IPS-18c (cell line): ENCODE results near the gene CCDC6.
"Not testable (repeated sequence)": the region's sequence is repeated elsewhere in the genome, so short reads cannot be mapped to it uniquely, and the experiment has no call there.

Experiments used
- H3K4me3 ChIP-seq: 2 replicates; pipeline ENCODE4 v1.7.0; 2013; ENCODE audit warnings: low read depth, mild to moderate bottlenecking, low read length, moderate library complexity; ENCODE audit not compliant: insufficient read depth
- H3K9me3 ChIP-seq: one replicate; pipeline ENCODE4 v1.6.1; 2013; ENCODE audit warnings: mild to moderate bottlenecking, low read length, moderate library complexity; ENCODE audit not compliant: control insufficient read depth, insufficient read depth

The CCDC6 gene

DNA sequence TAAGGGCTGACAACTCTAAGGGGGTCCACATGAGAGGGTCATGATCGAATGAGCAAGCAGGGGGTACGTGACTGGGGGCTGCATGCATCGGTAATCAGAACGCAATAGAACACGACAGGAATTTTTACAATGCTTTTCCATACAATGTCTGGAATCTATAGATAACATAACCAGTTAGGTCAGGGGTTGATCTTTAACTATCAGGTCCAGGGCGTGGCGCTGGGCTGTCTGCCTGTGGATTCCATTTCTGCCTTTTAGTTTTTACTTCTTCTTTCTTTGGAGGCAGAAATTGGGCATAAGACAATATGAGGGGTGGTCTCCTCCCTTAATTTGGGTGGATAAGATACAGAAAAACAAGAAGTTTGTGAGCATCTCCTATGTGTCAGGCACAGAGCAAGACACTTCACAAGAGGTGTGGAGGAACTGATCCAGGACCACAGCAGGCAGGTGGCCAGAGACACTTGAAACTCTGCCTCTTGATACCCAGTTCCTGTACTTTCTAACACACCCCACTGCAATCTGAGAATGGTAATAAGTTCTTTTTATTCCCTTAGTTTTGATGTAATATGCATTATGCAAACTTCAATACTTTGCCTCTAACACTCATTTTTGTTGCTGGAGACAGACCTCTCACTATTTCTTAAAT, 135.1 kb downstream of the CCDC6 start:
- no peaks in the 10 kb centered on the region for H3K9me3 ChIP-seq

DNA sequence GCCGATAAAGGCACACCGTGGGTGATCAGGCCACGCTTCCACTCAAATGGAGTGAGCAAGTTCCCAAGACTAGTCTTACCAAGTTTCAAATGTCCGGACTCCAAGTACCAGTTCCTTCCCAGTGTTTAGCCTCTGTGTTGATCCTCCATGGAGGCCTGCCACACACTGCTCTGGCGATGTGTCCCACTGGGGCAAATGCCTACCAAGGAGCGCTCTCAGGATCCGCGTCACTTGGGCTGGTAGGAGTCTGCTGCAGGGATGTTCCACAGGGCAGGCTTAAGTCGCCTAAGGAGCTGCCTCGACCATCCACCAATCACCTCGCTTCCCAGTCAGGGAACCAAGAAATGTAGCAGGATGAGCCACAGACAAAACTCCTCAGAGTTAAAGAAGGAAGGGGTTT, 135.7 kb downstream of the CCDC6 start:
- Histone ChIP-seq H3K4me3 (no peak overlapping the region), H3K9me3 (no peaks in the 10 kb centered on the region)

More for the DNA sequence above, 135.1 kb downstream of the CCDC6 start:
- H3K4me3 ChIP-seq: no peak overlapping the region

DNA sequence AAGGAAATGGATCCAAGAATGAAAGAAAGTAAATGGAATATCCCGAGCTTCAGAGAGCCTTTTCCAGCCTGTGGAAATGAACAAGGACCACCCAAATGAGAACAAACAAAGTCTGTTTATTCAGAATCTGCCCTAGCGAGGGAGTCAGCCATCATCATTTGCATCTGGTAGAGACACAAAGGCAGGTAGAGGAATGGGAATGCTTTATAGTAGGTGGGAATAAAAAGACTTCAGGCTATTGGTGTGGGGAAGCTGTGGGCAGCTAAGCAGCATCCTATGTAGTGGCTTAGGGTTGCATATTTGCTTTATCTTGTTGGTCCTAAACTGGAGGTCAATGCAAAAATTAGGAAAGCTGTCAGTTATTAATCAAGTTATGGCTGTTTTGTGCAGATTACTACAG, 143.9 kb downstream of the CCDC6 start:
- Histone ChIP-seq H3K4me3 (no peak overlapping the region), H3K9me3 (no peaks in the 10 kb centered on the region)

DNA sequence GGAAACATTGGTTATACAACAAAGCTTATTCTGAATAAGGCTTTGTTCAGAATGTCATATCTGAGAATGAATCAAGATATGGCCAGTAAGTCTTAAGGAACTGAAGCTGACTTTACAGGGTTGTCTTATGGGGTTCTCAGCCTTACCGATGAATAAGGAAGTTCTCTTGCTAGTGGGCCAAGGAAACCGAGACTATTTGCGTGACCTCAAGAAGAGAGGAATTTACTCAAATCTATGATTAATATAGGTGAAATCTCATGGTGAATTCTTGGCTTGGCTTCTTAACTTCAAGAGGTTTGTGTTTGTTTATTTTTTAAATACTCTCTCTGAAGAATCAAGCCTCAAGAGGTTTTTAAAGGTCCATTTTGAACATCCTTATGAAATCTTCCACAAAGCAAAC, 148.4 kb downstream of the CCDC6 start:
- H3K9me3 ChIP-seq: no peaks in the 10 kb centered on the region
- H3K4me3 ChIP-seq: no peak overlapping the region

DNA sequence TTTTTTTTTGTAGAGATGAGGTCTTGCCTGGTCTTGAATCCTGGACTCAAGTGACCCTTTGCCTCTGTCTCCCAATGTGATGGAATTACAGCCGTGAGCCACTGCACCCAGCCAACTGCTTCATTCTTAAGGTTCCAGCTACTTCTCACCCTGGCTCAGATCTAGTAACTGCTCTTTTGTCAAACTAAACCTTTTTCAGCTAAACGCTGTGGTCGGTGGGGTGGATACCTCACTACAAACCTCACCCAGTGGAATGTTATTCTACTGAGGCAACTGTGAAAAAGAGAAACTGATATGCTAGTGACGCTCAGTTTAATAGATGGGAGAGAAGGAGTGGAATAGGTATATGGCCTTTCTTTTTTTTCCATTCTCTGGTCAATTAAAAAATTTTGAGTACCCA, 151.4 kb downstream of the CCDC6 start:
- Histone ChIP-seq H3K4me3 (no peak overlapping the region), H3K9me3 (no peaks in the 10 kb centered on the region)

DNA sequence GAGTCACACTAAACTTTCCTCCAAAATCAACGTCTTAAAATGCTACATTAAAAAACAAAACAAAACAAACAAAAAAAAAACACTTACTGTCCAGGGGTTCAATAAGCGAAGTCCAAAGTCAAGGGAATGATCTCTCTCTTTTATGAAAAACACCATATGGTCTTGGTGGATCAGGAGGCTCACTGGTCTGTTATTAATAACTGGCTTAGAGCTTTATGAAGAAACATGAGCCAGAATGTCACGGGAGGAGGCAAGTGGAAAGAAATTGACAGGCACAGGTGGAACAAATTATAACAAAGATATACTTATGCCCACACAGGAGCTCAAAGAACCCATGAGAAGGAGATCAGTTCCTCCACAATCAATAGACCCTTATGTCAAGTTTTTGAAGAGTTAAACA, 153.1 kb downstream of the CCDC6 start, which contains the start of gene MRLN:
Gene MRLN (minus strand): TSS at position 189 of the 400 bp plus-strand sequence.
- no peaks in the 10 kb centered on the region for H3K9me3 ChIP-seq
- no peak within 1 kb of the TSS for H3K4me3 ChIP-seq

DNA sequence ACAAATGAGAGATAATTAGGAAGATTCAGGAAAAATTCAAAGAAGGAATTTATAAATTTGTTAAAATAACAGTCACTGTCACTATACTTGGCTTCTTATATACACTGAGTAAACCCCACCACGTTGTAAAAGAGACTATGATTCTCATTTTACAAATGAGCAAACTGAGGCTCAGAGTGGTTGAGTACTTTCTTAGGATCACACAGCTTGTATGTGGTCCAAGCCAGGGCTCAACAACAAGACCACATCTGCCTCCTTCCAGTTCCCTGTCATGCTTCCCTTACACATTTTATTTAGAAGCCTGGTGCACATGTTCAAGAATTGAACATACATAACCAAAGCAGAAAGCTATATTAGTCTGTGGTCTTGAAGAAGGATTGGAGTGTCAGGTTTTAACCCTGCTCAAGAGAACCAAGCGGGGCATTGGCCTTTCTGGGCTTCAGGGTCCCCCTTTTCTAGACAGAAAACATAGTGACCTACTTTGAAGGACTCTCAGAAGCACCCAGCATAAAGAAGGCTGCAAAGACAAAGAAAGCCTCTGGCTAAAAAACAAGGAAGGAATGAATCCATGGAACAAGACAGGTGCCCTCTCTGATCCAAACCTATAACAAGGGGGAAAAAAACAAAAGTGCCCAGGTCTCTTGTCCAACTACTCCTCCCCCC, 153.9 kb downstream of the CCDC6 start:
- Histone ChIP-seq H3K4me3 (no peak overlapping the region), H3K9me3 (no peaks in the 10 kb centered on the region)

DNA sequence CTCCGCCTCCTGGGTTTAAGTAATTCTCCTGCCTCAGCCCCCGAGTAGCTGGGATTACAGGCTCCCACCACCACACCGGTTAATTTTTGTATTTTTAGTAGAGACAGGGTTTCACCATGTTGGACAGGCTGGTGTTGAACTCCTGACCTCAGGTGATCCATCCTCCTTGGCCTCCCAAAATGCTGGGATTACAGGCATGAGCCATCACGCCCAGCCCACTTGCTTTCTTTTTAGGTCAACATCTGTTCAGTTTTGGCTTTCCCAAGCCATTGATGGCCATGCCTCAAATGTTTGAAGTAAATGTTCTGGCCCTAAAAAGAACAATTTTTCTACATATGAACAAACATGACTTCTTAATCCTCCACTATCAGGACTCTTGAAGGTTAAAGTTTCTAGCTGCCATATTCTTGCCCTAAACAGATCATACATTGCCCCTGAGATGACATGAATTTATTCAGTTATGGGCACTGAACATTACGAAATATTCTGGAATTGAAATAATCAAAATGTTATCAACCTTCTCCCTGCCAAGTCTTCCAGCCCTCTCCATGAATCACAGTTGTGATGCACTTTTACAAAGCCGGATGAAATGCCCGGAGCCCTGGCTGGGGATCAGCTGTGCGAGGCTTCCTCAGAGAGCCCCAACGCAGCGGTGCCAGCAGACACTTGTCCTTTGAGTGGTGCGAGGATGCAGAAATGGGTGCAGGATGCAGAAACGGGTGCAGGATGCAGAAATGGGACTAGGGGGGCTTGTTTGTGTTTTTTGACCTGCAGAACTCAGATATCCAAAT, 156.0 kb downstream of the CCDC6 start:
- Histone ChIP-seq H3K4me3 (no peak overlapping the region), H3K9me3 (no peaks in the 10 kb centered on the region)

DNA sequence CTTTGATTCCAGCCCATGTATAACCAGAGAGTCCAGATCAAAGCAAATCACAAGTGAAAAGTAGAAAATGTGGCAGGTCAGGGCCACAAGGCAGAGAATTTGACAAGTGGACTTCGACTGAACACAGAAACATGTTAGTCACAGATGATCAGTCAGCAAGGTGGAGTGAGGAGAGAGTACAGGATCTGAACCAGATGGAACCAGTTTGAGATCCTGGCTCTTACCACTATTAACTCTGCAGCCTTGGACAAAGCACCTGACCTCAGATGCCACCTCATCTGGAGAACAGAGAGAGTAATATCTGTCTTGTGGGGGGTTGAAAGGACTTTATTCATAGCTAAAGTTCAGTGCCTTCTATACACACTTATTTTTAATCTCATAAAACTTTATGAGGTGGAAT, 157.5 kb downstream of the CCDC6 start:
- no peaks in the 10 kb centered on the region for H3K9me3 ChIP-seq
- no peak overlapping the region for H3K4me3 ChIP-seq

DNA sequence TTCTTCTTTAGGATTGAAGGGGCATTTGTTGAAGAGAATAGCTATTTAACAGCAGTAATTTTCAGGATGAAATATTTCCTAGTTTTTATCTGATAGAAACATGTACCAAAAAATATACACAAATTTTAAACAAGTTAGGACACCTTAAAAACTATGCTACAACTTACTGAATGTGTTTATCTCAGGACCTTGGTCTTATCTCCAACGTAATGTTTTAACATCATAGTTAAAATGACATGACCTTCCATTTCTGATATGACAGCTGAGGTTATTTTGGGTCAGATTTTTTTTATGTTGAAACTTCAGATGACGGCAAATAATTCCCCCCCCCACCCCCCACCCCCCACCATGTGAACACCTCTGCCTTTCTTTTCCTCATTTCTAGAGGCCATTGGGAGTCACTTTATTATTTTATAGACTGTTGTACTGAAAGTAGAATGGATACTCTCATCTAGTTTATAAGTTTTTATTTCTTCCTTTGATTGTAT, 161.1 kb downstream of the CCDC6 start:
- H3K4me3 ChIP-seq: no peak overlapping the region
- peaks cover 4% of the 10 kb centered on the region for H3K9me3 ChIP-seq

DNA sequence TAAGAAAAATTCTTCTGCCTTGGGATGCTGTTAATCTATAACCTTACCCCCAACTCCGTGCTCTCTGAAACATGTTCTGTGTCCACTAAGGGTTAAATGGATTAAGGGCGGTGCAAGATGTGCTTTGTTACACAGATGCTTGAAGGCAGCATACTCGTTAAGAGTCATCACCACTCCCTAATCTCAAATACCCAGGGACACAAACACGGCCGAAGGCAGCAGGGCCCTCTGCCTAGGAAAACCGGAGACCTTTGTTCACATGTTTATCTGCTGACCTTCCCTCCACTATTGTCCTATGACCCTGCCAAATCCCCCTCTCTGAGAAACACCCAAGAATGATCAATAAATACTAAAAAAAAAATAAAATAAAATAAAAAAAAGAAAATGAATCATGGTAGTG, 161.6 kb downstream of the CCDC6 start:
- H3K9me3 ChIP-seq: not testable (repeated sequence)

DNA sequence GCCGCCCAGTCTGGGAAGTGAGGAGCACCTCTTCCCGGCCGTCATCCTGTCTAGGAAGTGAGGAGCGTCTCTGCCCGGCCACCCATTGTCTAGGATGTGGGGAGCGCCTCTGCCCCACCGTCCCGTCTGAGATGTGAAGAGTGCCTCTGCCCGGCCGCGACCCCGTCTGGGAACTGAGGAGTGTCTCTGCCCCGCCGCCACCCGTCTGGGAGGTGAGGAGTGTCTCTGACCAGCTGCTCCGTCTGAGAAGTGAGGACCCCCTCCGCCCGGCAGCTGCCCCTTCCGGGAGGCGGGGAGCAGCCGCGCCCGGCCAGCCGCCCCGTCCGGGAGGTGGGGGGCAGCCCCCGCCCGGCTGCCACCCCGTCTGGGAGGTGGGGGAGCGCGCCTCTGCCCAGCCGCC, 162.2 kb downstream of the CCDC6 start:
- H3K4me3 ChIP-seq, H3K9me3 ChIP-seq: not testable (repeated sequence)

More for the DNA sequence above, 161.6 kb downstream of the CCDC6 start:
- H3K4me3 ChIP-seq: not testable (repeated sequence)

DNA sequence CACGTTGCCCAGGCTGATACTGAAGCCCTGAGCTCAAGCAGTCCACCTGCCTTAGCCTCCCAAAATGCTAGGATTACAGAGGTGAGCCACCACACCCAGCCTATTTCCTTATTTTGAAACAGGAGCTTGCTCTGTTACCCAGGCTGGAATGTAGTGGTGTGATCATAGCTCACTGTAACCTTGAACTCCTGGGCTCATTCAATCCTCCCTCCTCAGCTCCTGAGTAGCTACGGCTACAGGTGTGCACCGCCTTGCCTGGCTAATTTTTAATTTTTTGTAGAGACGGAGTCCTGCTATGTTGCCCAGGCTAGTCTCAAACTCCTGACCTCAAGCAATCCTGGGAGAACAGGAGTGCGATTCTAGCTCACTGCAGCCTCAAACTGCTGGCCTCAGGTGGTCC, 164.8 kb downstream of the CCDC6 start:
- peaks cover 4% of the 10 kb centered on the region for H3K9me3 ChIP-seq
- no peak overlapping the region for H3K4me3 ChIP-seq

DNA sequence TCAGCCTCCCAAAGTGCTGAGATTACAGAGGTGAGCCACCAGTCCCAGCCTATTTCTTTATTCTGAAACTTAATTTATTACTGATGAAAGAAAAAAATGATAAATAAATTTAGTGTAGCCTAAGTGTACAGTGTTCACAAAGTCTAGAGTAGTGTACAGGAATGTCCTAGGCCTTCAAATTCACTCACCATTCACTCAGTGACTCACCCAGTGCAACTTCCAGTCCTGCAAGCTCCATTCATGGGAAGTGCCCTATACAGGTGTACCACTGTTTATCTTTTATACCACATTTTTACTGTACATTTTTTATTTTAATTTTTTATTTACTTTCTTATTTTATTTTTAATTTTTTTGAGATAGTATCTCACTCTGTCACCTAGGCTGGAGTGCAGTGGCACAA, 165.3 kb downstream of the CCDC6 start:
- Histone ChIP-seq H3K9me3 (peaks cover 4% of the 10 kb centered on the region), H3K4me3 (no peak overlapping the region)
